ENCODE measurements around the gene RRAS2. TPM values are rescaled to one million over a fixed set of nuclear protein-coding genes. Genes with fewer than 3 reads are reported as not detected.

Gene RRAS2
- polyA plus RNA-seq, 3 donors, result 0.19 to 0.31 TPM; not detected in 1

DNA sequence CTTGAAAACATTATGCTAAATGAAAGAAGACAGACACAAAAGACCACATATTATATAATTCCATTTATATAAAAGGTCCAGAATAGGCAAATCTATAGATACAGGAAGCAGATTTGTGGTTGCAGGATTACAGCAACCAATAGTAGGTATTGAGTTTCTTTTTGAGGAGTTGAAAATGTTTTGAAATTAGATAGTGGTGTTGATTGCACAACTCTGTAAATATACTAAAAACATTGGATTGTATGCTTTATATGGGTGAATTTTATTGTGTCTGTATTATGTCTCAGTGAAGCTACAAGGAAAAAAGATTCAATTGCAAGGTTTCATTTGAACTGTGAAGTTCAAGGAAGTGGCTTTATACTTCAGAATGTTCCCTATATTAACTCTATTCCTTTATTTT is 3.0 kb upstream of the RRAS2 start:
- Histone ChIP-seq H2AFZ (ENCODE audit: insufficient read depth, low read depth, low read length, poor library complexity, severe bottlenecking) (no peak overlapping the region), H3K9ac (ENCODE audit: insufficient read depth, low read length, poor library complexity, severe bottlenecking) (no peak overlapping the region), H3K9me3 (replicated peaks in 1 of 2; ENCODE audit: control insufficient read depth in 1 of 2, insufficient read depth in 1 of 2, low read length in 2 of 2) (peaks cover 0 to 10% of the 10 kb centered on the region in 2 donors), H4K20me1 (ENCODE audit: insufficient read depth, low read length) (no peaks in the 10 kb centered on the region), H3K27me3 (ENCODE audit: control insufficient read depth in 2 of 2, insufficient read depth in 2 of 2, low read length in 2 of 2) (peaks cover 29 to 32% of the 10 kb centered on the region in 2 donors), H3K36me3 (replicated peaks in 1 of 2; ENCODE audit: control insufficient read depth in 1 of 2, insufficient read depth in 2 of 2, low read length in 2 of 2) (no peaks in the 10 kb centered on the region), H3K27ac (ENCODE audit: low read depth in 1 of 2, low read length in 2 of 2) (no peak overlapping the region), H3K79me2 (ENCODE audit: insufficient read depth, low read length) (no peaks in the 10 kb centered on the region), H3K4me3 (replicated peaks in 1 of 3; ENCODE audit: low read depth in 2 of 3, low read length in 3 of 3) (no peak overlapping the region), H3K4me1 (ENCODE audit: control insufficient read depth in 1 of 2, insufficient read depth in 2 of 2, low read length in 2 of 2) (peaks cover 5 to 13% of the 10 kb centered on the region in 2 donors), H3K4me2 (replicated peaks; ENCODE audit: extremely low read depth, low read length, poor library complexity, severe bottlenecking) (no peak overlapping the region)
- Mint-ChIP-seq H3K27ac (no peak overlapping the region), H3K36me3 (no peaks in the 10 kb centered on the region), H3K4me1 (peaks cover 8% of the 10 kb centered on the region), H3K9me3 (peaks cover 0 to 7% (median 2%) of the 10 kb centered on the region in 7 donors), H3K27me3 (ENCODE audit: low read depth in 3 of 3) (peaks cover 33 to 54% (median 46%) of the 10 kb centered on the region in 3 donors), H3K4me3 (no peak overlapping the region)
- DNase-seq, result no peak
- intact Hi-C loops (cut with micrococcal nuclease), result no loop called here
- TF ChIP-seq, protein P1, sequence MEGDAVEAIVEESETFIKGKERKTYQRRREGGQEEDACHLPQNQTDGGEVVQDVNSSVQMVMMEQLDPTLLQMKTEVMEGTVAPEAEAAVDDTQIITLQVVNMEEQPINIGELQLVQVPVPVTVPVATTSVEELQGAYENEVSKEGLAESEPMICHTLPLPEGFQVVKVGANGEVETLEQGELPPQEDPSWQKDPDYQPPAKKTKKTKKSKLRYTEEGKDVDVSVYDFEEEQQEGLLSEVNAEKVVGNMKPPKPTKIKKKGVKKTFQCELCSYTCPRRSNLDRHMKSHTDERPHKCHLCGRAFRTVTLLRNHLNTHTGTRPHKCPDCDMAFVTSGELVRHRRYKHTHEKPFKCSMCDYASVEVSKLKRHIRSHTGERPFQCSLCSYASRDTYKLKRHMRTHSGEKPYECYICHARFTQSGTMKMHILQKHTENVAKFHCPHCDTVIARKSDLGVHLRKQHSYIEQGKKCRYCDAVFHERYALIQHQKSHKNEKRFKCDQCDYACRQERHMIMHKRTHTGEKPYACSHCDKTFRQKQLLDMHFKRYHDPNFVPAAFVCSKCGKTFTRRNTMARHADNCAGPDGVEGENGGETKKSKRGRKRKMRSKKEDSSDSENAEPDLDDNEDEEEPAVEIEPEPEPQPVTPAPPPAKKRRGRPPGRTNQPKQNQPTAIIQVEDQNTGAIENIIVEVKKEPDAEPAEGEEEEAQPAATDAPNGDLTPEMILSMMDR (IDR thresholded peaks at IDR 0.05), result no peak

GRCh38 chr11:14360976-14361375 is 2.0 kb upstream of the RRAS2 start:
- Histone ChIP-seq H3K27me3 (ENCODE audit: control insufficient read depth in 2 of 2, insufficient read depth in 2 of 2, low read length in 2 of 2) (peaks cover 36 to 41% of the 10 kb centered on the region in 2 donors), H3K9me3 (replicated peaks in 1 of 2; ENCODE audit: control insufficient read depth in 1 of 2, insufficient read depth in 1 of 2, low read length in 2 of 2) (peaks cover 0 to 10% of the 10 kb centered on the region in 2 donors), H3K4me2 (replicated peaks; ENCODE audit: extremely low read depth, low read length, poor library complexity, severe bottlenecking) (no peak overlapping the region), H2AFZ (ENCODE audit: insufficient read depth, low read depth, low read length, poor library complexity, severe bottlenecking) (no peak overlapping the region), H3K36me3 (replicated peaks in 1 of 2; ENCODE audit: control insufficient read depth in 1 of 2, insufficient read depth in 2 of 2, low read length in 2 of 2) (no peaks in the 10 kb centered on the region), H3K79me2 (ENCODE audit: insufficient read depth, low read length) (no peaks in the 10 kb centered on the region), H3K9ac (ENCODE audit: insufficient read depth, low read length, poor library complexity, severe bottlenecking) (no peak overlapping the region), H4K20me1 (ENCODE audit: insufficient read depth, low read length) (no peaks in the 10 kb centered on the region), H3K27ac (ENCODE audit: low read depth in 1 of 2, low read length in 2 of 2) (no peak overlapping the region), H3K4me1 (ENCODE audit: control insufficient read depth in 1 of 2, insufficient read depth in 2 of 2, low read length in 2 of 2) (peaks cover 5 to 13% of the 10 kb centered on the region in 2 donors), H3K4me3 (replicated peaks in 1 of 3; ENCODE audit: low read depth in 2 of 3, low read length in 3 of 3) (no peak overlapping the region)
- 98% methylated on average over 11 of the region's 17 CpGs for WGBS (ENCODE audit: insufficient coverage)
- Mint-ChIP-seq H3K4me3 (peak overlapping the region in 1 of 2 donors; percentile 72), H3K27ac (peak overlapping the region in 1 of 7 donors; percentile 41), H3K9me3 (peaks cover 0 to 7% (median 2%) of the 10 kb centered on the region in 7 donors), H3K4me1 (peaks cover 8% of the 10 kb centered on the region), H3K27me3 (ENCODE audit: low read depth in 3 of 3) (peaks cover 42 to 64% (median 51%) of the 10 kb centered on the region in 3 donors), H3K36me3 (no peaks in the 10 kb centered on the region)
- intact Hi-C loops (cut with micrococcal nuclease), result no loop called here
- DNase-seq, result no peak
- TF ChIP-seq, protein P1 (IDR thresholded peaks at IDR 0.05), result no peak

All from CD14-positive monocyte (primary cell).